Raji (cell line): ENCODE measurements around the gene TUB.

Experiments
- POLR2A ChIP-seq: IDR thresholded peaks from 2 replicates; pipeline ENCODE4 v1.6.1; 2011; ENCODE audit warnings: low read depth, low read length, control low read depth; ENCODE audit not compliant: insufficient read depth

TUB gene

GRCh38 chr11:8089791-8090510 lies 8.9 kb downstream of the TUB start:
- no peak for TF ChIP-seq POLR2A

DNA sequence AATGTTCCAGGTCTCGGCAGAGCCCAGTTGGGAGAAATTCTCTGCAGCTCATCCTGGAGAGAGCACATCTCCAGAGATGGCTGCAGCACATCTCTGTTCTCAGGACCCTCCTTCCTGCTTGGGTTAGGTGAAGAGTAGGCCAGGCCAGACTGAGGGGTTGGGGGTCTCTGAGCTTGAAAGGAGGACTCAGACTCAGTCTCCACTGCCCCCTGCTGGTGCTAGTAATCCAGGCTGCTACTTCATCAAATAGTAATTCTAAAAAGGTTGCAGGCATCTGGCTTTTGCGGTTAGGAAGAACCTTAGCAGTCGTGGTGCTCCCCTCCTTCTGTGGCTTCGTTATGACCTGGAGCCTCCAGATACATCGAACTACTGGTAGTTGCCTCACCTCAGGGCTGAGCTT lies 9.7 kb downstream of the TUB start:
- no peak for TF ChIP-seq POLR2A

GRCh38 chr11:8091721-8092120 lies 10.7 kb downstream of the TUB start:
- no peak for TF ChIP-seq POLR2A

- no peak for TF ChIP-seq POLR2A
Measured at GRCh38 chr11:8092587-8093424, 11.8 kb downstream of the TUB start.

- no peak for TF ChIP-seq POLR2A
Measured at GRCh38 chr11:8093931-8094575, 13.0 kb downstream of the TUB start.

DNA sequence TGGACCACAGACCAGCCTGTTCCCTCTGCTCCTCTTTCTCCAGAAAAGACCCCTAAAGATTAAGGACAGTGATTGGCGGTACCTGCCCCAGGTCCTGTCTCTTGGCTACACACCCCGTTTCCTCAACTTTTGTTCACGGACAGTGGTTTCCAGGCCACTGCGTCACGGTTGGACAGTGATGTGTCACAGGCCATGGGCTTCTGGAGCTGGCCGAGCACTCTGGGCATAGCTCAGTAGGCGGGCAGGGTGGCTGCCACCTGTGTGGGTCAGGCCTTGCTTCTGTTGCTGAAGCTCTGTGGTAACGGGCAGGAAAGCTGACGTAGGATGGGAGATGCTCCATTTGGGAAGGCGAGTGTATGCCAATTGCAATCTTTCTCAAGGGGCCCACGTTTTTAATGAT lies 13.6 kb downstream of the TUB start:
- no peak for TF ChIP-seq POLR2A

DNA sequence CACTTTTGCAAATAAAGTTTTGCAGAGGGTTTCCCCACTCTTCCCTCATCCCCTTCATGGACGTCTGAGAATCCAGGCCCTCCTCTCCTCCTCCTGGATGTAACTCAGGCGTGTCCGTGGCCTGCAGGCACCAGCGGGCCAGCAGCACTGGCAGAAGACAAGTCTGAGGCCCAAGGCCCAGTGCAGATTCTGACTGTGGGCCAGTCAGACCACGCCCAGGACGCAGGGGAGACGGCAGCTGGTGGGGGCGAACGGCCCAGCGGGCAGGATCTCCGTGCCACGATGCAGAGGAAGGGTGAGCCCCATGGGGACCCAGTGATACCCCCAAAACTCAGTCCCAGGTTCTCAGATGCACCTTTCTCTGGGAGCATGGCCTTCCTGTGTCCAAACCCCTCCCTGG lies 14.4 kb downstream of the TUB start:
- no peak for TF ChIP-seq POLR2A

- no peak for TF ChIP-seq POLR2A
Measured at GRCh38 chr11:8095806-8096522, 15.0 kb downstream of the TUB start.

DNA sequence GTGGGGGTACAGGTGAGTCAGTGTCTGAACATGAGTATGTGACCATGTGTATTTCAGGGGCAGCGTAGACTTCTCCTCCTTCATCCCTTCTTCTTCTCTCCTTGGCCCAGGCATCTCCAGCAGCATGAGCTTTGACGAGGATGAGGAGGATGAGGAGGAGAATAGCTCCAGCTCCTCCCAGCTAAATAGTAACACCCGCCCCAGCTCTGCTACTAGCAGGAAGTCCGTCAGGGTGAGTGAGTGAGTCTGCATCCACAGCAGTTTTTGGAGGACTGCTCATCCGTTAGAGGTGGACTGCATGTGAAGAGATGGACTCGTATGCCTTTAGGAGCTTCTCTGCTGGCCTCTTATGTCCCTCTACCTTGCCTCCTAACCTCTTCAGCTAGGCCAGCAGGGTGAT lies 15.6 kb downstream of the TUB start:
- no peak for TF ChIP-seq POLR2A

DNA sequence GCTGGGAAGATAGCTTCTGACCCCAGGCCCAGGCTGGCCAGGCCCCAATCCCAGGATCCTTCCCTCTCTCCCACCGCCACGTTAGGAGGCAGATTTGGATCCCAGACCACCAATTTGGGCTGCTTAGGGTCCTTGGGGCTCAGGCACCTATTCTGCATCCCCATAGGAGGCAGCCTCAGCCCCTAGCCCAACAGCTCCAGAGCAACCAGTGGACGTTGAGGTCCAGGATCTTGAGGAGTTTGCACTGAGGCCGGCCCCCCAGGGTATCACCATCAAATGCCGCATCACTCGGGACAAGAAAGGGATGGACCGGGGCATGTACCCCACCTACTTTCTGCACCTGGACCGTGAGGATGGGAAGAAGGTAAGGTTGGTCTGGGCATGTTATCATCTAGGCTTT lies 16.1 kb downstream of the TUB start:
- TF ChIP-seq POLR2A: no peak

- no peak for TF ChIP-seq POLR2A
Measured at GRCh38 chr11:8097468-8097867, 16.5 kb downstream of the TUB start.

DNA sequence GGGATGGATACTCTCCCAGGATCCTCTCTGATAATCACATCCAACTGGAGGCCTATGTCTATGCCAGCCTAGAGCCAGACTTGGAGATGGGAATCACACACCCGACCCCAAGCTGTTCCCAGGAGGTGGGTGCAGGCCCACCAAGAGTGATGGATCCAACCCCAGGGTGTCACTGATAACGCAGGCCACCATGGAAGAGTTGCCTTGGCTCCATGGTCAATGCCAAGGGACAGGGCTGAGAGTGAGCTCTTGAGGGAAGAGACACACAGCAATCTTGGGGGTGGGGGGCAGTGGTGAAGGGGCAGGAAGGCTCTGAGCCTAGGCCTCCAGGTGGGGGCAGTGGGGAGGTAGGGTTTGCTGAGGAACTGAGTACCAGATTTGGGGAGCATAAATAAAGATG lies 16.9 kb downstream of the TUB start:
- TF ChIP-seq POLR2A: no peak

- no peak for TF ChIP-seq POLR2A
Measured at GRCh38 chr11:8098361-8098760, 17.4 kb downstream of the TUB start.

DNA sequence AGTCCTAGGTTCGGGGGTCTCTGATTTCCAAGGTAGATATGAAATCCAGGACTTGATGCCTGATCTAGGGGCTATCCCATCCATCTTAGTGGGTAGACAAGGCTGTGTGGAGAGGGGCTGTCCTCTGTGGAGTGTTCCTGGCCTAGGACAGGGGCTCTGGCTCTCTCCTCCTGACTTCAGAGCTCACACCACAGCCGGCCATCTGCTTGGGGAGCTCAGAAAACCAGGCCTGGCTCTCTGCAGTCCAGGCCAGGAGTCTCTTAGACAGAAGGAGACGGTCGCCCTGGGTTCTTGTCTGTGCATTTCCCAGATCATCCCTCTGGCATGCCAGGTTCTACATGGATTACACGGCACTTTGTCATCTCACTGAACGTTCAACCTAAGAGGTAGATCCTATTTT lies 17.9 kb downstream of the TUB start:
- TF ChIP-seq POLR2A: no peak

GRCh38 chr11:8099291-8099899 lies 18.4 kb downstream of the TUB start:
- no peak for TF ChIP-seq POLR2A
